ENCODE results near the gene CCN5.

Gene CCN5

DNA sequence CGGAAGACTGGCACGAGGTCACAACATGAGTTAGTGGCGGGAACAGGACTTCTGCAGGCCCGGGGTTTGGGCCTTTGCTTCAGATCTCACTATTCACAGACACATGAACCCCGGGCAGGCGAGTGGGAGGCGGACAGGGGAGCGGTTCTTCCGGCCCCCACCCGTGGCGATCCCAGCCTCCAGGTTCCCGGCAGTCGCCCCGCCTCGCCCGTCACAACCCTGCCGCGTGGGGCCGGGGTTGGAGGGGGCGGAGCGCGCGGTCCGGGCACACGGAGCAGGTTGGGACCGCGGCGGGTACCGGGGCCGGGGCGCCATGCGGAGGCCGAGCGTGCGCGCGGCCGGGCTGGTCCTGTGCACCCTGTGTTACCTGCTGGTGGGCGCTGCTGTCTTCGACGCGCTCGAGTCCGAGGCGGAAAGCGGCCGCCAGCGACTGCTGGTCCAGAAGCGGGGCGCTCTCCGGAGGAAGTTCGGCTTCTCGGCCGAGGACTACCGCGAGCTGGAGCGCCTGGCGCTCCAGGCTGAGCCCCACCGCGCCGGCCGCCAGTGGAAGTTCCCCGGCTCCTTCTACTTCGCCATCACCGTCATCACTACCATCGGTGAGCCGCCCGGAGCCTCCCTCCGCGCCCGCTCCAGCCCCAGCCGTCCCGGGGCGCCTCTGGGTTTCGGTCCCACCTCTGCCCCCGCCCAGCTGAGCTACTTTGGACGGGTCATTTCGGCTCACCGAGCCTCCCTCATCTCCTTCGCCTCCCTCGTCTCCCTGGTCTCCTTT lies 30.6 kb downstream of the CCN5 start, which contains the start of gene KCNK15:
Gene KCNK15, plus strand, starts transcription at position 268 of the 769 bp plus-strand sequence. Its CDS starts 46 bp downstream, at position 314.
- H3K9me3 ChIP-seq (ENCODE audit: insufficient read depth, low read length), result no peaks in the 10 kb centered on the region
- no peak within 1 kb of the TSS for H3K9ac ChIP-seq (ENCODE audit: low read length)
- H2AFZ ChIP-seq (ENCODE audit: low read depth, low read length, severe bottlenecking), result no peak within 1 kb of the TSS
- H3K27ac ChIP-seq (ENCODE audit: low read depth, low read length), result no peak within 1 kb of the TSS
- H3F3A ChIP-seq (ENCODE audit: insufficient read depth), result no peaks in the 10 kb centered on the region
- peak within 1 kb of the TSS; percentile 35 for H3K4me2 ChIP-seq (ENCODE audit: low read depth, low read length, poor library complexity, severe bottlenecking)
- no peaks in the 10 kb centered on the region for H4K20me1 ChIP-seq (ENCODE audit: low read depth, low read length)
- no peaks in the 10 kb centered on the region for H3K36me3 ChIP-seq (ENCODE audit: low read length)
- no peaks in the 10 kb centered on the region for H3K27me3 ChIP-seq (ENCODE audit: low read length)
- TF ChIP-seq, protein P1, sequence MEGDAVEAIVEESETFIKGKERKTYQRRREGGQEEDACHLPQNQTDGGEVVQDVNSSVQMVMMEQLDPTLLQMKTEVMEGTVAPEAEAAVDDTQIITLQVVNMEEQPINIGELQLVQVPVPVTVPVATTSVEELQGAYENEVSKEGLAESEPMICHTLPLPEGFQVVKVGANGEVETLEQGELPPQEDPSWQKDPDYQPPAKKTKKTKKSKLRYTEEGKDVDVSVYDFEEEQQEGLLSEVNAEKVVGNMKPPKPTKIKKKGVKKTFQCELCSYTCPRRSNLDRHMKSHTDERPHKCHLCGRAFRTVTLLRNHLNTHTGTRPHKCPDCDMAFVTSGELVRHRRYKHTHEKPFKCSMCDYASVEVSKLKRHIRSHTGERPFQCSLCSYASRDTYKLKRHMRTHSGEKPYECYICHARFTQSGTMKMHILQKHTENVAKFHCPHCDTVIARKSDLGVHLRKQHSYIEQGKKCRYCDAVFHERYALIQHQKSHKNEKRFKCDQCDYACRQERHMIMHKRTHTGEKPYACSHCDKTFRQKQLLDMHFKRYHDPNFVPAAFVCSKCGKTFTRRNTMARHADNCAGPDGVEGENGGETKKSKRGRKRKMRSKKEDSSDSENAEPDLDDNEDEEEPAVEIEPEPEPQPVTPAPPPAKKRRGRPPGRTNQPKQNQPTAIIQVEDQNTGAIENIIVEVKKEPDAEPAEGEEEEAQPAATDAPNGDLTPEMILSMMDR (IDR thresholded peaks at IDR 0.05; ENCODE audit: insufficient read depth, low read length, poor library complexity, severe bottlenecking), result no peak
- TF ChIP-seq EZH2phosphoT487 (conservative IDR thresholded peaks at IDR 0.05; ENCODE audit: low read length), result 0 out of 2 replicates have a peak, but pooled peaks have one; percentile 67
- no peaks in the 10 kb centered on the region for H3K79me2 ChIP-seq (ENCODE audit: insufficient read depth, low read length)
- no peak within 1 kb of the TSS for H3K4me3 ChIP-seq (ENCODE audit: insufficient read depth, low read length, poor library complexity, severe bottlenecking)
- H3K9me2 ChIP-seq (replicated peaks; ENCODE audit: insufficient read depth, low read length), result no peaks in the 10 kb centered on the region

DNA sequence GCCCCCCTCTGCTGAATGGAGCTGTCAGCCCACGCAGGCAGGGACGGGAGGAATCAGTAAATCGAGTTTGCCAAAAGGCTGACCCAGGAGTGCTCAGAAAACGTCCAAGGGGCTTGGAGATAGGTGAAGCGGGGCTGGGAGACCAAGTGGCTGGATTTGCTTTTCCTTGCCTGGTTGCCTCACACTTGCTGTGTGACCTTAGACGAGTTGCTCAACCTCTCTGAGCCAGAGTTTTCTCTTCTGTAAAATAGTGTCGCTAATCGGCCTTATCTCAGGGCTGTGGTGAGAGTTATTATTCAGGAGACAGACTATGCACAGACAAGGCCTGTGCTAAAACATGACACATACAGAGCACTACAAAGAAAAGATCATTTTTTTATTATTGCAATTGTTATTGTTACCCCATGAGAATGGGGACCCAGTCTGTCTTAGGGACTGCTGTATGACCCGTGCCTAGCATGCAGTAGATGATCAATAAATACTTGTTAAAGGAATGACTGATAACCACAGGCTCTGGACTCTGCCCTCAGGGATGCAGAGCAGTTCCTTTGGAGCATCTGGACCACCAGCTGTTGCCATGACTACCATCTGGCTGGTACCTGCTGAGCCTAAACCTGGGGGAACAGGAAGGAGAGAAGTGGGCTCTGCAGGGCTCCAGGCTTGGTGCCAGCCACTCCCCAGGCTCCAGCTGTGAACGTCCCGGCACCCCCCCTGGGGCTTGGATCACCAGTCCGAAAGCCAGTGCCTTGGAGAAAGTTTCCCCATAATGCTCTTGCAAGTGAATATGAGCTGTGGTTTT lies 31.4 kb downstream of the CCN5 start:
- no peaks in the 10 kb centered on the region for H3K9me2 ChIP-seq (replicated peaks; ENCODE audit: insufficient read depth, low read length)
- TF ChIP-seq, protein P1 (IDR thresholded peaks at IDR 0.05; ENCODE audit: insufficient read depth, low read length, poor library complexity, severe bottlenecking), result no peak
- TF ChIP-seq EZH2phosphoT487 (conservative IDR thresholded peaks at IDR 0.05; ENCODE audit: low read length), result no peak
- H3K9ac ChIP-seq (ENCODE audit: low read length), result no peak overlapping the region
- H3K27me3 ChIP-seq (ENCODE audit: low read length), result no peaks in the 10 kb centered on the region
- H3F3A ChIP-seq (ENCODE audit: insufficient read depth), result no peaks in the 10 kb centered on the region
- no peaks in the 10 kb centered on the region for H3K79me2 ChIP-seq (ENCODE audit: insufficient read depth, low read length)
- no peak overlapping the region for H2AFZ ChIP-seq (ENCODE audit: low read depth, low read length, severe bottlenecking)
- no peaks in the 10 kb centered on the region for H4K20me1 ChIP-seq (ENCODE audit: low read depth, low read length)
- H3K36me3 ChIP-seq (ENCODE audit: low read length), result no peaks in the 10 kb centered on the region
- peak overlapping the region; percentile 35 for H3K4me2 ChIP-seq (ENCODE audit: low read depth, low read length, poor library complexity, severe bottlenecking)
- no peaks in the 10 kb centered on the region for H3K9me3 ChIP-seq (ENCODE audit: insufficient read depth, low read length)
- H3K4me3 ChIP-seq (ENCODE audit: insufficient read depth, low read length, poor library complexity, severe bottlenecking), result no peak overlapping the region
- H3K27ac ChIP-seq (ENCODE audit: low read depth, low read length), result no peak overlapping the region

GRCh38 chr20:44747166-44748004 lies 32.2 kb downstream of the CCN5 start:
- no peaks in the 10 kb centered on the region for H3K9me3 ChIP-seq (ENCODE audit: insufficient read depth, low read length)
- H3K79me2 ChIP-seq (ENCODE audit: insufficient read depth, low read length), result no peaks in the 10 kb centered on the region
- H3K36me3 ChIP-seq (ENCODE audit: low read length), result no peaks in the 10 kb centered on the region
- H3K9me2 ChIP-seq (replicated peaks; ENCODE audit: insufficient read depth, low read length), result no peaks in the 10 kb centered on the region
- TF ChIP-seq, protein P1 (IDR thresholded peaks at IDR 0.05; ENCODE audit: insufficient read depth, low read length, poor library complexity, severe bottlenecking), result peak; percentile 82
- TF ChIP-seq EZH2phosphoT487 (conservative IDR thresholded peaks at IDR 0.05; ENCODE audit: low read length), result no peak
- no peaks in the 10 kb centered on the region for H4K20me1 ChIP-seq (ENCODE audit: low read depth, low read length)
- no peak overlapping the region for H3K9ac ChIP-seq (ENCODE audit: low read length)
- no peak overlapping the region for H3K27ac ChIP-seq (ENCODE audit: low read depth, low read length)
- H3K4me2 ChIP-seq (ENCODE audit: low read depth, low read length, poor library complexity, severe bottlenecking), result no peak overlapping the region
- no peaks in the 10 kb centered on the region for H3F3A ChIP-seq (ENCODE audit: insufficient read depth)
- no peaks in the 10 kb centered on the region for H3K27me3 ChIP-seq (ENCODE audit: low read length)
- H2AFZ ChIP-seq (ENCODE audit: low read depth, low read length, severe bottlenecking), result no peak overlapping the region
- H3K4me3 ChIP-seq (ENCODE audit: insufficient read depth, low read length, poor library complexity, severe bottlenecking), result no peak overlapping the region
